Measurements from ENCODE around the gene UTS2B.

Gene UTS2B

DNA sequence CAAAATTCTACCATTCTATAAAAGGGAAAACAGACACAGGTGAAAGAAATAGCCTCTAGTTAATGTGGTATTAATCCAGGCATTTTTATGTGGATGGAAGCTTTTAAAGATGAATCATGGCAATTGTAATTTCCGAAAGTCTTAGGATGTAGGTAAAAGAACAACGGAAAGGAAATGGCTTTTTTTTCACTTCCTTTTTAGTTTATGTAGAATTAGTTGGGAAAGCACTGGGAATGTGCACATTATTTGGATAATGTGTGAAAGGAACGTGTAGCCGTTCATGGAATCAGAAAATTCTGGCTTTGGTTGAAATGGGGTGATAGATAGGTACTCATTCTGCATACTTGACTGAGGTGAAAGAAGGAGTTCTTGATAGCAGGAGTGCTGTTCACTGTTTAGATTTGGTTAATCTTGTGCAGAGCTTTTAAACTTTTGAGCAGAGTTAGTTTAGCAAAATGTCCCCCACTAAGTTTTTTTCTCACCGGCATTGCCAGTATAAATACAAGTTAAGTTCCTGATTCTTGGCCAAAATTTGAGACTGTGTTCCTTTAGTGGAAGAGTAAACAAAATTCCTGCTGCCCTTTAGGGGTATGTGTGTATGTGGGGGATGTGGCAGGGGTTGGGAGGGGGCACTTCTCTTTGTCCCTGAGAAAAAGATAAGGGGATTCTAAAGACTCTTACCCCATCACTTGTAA, 20.2 kb upstream of the UTS2B start:
- no peak for DNase-seq

DNA sequence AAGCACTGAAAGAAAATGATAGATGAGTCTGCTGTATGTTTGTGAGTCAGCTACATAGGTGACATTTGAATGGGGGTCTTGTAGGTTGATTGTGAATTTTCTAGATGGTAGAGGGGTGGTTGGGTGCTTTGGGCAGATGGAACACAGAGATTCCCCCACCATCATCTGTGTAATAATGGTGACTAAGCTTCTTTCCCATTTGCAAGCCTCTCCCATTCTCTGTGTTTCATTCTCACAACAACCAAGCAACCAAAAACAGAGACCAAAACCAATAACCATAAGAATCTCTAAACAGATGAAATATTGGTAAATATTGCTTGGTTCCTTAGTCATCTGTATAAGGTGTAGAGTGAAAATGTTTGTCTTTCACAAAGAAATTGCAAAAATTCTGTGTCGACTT, 17.8 kb upstream of the UTS2B start:
- DNase-seq, result no peak

DNA sequence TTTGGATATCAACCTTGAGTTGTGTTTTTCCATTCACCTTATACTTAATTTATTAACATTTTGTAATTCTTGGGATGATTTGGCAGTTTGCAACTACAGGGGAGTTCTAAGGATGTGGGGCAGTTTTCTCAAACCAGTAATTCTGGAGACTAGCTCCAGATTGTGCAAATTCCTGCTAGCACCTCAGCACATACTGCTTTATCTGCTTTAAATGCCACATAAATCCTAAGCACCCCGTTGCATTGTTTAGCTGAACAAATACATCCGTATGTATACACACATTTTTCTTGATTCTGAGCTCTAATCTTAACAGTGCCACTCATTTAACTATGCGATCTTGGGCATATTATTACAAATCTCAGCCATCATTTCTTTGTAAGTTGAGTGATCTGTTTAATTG, 16.9 kb upstream of the UTS2B start:
- no peak for DNase-seq

DNA sequence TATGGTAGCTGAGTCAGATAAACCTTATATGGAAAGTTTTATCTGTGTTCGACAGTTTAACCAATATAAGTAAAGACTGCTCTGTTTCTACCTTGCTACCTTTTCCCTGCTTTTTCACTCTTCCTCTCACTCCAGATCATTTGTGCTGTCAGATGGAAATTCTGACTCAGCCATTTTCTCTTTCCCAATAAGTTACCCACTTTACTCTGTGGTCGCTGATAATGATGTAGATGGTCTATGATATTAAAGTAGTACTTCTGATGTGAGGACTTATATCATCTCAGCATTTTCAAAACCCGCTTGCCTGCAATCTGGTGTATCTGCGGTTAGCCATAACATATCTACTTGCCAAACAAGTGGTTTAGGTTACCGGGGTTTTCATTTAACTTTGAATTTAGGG, 15.0 kb upstream of the UTS2B start:
- DNase-seq, result no peak

DNA sequence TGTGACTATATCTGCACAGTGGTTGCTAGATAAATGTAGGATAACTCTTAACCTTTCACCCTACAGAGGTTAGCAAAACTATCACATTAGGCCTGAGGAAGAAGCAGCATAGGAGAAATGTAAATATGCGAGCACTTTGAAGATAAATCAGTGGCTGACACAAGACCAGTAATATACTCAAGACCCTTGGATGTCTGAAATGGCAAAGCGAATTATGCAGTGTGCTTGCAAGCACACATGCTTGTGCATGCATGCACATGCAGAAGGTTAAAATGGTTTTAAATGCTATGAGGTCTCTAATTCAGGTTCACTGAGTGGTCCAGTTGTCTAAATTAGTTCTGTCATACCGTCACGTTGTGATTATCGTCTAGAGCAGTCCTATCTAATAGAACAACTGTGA, 13.6 kb upstream of the UTS2B start:
- no peak for DNase-seq

DNA sequence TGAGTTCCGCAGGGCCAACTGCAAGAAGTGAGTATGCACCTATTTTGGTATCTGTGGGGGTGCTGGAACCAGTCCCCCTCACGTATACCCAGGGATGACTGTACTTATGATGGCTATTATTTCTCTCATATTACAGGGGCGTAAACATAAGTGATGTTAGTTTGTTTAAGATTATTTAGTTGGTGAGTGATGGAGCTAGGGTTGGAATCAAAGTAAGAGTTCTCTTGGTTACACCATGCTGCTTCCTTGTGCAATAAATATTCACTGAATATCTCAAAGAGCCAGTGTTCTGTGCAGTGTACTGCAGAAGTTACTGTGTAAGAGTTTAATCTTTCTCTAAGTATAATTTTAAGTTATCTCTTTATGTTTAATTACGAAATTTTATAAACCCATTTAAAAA, 12.8 kb upstream of the UTS2B start:
- no peak for DNase-seq

DNA sequence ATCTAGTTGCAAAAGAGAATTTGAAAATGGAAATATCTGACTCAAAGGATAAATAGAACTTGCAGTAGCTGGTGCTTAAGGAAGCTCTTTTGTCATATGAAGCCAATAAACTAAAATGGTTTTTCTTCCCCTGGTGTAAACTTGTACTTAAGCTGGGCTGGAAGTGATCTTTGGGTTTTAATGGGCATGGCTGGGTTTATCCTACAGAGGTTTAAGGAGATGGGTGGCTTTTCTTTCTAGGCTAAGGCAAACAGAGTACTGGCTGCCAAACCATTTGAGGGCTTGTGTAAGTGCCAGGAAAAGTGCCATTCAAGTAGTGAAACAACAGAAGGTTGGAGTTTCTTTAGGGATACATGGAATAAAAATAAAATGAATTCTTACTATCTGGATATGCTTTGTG, 12.1 kb upstream of the UTS2B start:
- no peak for DNase-seq

DNA sequence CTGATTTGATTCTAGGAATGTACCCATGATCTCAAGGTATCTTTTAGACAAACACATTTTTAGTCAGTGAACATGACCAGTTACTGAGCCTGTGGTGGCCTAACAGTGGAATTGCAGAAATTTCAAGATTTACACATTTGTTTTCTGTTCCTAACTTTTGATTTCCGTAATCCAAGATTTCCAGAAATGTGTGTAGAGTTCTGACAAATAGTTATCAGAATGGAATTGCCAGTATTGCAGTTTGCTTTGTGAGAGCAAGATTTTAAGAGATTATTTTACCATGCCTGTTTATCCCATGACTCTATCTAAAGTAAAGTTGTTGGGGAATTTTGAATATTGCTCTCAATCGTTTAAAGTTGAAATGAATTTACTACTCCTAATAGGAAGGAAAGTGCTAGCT, 11.7 kb upstream of the UTS2B start:
- no peak for DNase-seq

DNA sequence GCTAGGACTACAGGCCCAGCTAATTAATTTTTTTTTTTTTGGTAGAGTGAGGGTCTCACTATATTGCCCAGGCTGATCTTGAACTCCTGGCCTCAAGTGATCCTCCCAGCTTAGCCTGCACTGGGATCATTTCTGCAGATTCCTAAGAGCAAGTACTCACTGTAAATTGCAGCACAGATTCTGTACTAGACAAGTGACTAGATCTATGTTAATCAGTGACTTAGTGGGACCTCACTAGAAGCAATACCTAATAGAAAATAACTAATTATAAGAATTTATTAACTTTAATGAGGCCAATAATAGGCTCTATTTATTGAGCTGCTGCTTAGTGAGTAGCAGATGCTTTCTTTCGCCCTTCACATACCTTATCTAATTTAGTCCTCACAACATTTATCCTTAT, 10.6 kb upstream of the UTS2B start:
- DNase-seq, result no peak

DNA sequence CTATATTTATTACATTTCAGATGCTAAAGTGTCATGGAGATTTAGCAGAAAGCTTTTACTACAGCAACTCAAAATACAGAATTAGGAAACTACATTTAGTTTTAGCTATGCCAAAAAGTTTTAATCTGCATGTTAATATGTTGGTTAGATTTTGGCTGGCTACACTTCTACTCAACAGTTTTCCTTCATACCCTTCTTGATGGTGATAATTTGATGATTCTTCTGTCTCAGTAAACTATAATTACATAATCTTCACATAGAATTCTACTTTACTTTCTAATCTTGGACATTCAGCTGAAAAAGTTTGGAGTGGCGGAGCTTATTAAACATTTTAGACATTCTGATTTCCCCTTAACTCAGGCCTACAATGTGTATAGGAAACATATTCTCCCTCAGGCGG, 10.0 kb upstream of the UTS2B start:
- DNase-seq, result no peak

DNA sequence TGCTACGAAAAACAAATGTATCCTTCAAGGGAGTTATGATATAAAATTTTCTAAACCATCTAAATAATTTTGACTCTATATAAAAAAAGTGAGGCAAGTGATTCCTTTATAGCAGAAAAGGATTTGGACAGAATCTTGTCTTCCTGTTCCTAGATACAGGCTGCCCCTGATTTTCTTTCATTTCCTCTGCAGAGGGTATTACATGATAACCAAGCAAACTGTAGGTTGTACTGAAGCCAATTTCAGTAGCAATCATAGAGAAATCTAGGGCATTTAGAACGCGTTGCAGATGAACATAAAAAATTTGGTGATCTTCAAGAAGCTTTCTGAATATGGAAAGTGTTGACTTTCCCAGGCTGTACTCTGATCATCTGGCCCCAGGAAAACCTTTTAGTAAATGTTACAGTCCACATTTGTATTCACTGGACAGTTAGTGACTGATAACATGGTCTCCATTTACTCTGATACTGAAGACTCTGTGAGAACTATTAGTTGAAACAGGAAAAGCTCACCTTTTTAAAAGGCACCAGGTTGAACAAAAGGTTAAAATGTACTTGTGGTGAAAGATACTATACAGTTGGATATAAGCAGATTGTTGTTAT, 9.1 kb upstream of the UTS2B start:
- DNase-seq, result no peak

DNA sequence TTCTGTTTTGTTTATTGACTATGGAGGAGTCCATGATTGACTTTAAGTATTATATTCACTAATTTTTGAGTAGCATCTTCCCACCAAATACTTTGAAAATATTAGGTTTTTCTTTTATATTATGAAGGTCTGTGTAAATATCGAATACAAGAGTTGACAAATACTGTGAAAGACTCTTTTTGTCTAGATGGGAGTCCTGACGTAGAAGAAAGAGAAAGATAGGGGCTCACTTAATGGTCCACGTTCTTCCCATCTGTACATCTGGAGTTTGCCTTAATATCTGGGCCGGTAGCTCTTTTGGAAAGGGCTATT, 7.8 kb upstream of the UTS2B start:
- DNase-seq, result no peak

DNA sequence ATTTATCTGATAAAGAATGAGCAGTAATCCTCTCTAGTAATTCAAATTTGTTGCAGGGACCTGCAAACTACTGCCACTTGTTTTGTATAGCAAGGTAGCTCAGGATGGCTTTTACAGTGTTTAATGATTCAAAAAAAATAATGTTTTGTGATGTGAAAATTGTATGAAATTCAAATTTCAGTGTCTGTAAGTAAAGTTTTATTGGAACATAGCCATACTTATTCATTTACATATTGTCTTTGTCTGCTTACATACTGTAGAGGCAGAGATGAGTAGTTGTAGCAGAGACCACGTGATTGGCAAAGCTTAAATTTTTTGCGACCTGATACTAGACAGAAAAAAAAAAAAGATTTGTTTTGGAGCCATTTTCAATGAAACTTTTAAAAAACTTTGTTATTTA, 6.5 kb upstream of the UTS2B start:
- DNase-seq, result no peak

DNA sequence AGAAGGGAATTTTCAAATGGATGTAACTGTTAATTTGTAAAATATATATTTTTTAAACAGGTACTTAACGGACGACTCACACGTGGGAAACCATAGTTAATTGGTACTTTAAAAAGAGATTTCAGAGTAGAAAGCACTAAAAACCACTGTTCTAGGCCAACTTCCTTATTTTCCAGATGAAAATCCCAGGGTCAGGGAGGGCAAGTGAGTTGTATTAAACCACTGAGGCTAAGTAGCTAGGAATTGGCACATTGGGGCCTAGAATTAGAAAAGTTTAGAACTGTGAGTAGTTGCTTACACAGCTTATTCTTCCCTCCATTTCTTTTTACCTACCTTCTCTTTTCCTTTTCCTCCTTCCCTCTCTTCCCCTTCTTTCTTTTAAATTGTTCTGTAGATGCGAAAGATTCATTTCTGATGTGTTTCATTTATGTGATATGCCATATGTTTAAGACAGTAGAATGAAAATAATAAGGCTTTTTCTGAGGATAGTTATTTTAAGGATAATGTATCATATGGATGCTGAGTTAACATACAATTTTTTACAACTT, 4.1 kb upstream of the UTS2B start:
- DNase-seq, result no peak

DNA sequence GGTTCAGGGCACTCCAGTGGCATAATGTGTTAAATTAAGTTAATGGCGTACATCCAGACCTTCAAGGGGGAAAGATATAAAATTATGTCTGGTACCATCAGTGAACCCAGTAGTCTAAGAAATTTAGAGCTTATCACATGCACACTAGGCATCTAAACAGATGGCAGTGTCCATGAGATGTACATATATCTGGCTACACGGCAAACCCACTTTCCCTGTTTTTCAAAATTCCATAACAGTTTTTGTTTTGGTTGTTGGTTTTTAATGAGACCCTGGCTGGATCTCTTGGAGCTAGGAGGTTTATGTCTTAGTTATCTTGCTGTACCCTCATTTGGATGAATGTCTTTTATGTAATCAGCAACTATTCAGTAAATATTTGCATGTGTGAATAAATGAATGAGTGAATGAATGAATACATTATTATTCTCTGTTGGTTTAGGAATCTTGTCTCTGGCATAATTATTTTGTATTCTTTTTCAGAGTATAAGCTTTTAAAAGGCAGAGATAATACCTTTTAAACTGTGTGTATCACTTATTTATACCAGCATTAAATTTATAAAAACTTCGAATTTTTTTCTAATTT, 3.1 kb upstream of the UTS2B start:
- no peak for DNase-seq

DNA sequence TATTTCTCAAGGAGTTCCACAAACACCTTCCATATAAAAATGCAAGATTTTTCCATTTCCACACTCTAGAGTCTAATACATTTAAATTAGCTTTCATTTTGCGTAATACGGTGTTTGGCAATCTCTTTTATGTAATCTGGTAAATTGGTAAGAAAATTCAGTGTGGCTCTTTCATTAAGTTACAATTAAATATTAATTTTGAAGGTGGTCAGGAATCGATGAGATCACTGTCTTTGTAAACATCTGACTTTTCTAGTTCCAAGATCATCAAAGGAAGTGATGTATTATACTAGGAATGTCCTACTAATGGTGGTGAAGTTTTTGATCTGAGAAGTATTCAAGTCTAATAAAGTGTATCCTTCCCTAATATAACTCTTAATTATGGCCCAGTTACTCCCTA, 1.1 kb upstream of the UTS2B start:
- DNase-seq, result no peak

DNA sequence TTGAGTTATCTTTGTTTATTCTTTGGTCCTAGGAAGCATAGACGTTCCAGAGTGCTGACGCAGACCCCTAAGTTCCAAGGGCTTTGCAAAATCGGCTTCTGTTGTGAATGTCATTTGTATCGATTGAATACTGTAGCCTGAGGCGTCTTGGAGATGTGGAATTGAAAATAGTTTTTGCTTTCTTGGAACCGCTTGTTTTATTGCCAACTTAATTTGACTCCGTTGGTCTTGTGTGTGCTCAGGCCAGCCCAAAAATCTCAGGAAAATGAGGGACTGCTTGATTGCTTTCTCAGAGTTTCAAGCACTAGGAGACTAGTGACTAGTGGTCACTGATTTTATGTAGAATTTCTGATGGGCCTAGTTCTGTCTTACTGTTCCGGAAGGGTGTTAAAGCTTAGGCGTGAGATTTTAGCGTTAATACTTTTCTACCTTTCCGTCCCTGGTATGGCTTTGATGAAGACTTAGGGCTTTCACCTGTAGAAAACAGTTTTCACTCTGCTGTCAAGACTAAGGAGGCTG, 263 bp upstream of the UTS2B start:
- no peak for DNase-seq

DNA sequence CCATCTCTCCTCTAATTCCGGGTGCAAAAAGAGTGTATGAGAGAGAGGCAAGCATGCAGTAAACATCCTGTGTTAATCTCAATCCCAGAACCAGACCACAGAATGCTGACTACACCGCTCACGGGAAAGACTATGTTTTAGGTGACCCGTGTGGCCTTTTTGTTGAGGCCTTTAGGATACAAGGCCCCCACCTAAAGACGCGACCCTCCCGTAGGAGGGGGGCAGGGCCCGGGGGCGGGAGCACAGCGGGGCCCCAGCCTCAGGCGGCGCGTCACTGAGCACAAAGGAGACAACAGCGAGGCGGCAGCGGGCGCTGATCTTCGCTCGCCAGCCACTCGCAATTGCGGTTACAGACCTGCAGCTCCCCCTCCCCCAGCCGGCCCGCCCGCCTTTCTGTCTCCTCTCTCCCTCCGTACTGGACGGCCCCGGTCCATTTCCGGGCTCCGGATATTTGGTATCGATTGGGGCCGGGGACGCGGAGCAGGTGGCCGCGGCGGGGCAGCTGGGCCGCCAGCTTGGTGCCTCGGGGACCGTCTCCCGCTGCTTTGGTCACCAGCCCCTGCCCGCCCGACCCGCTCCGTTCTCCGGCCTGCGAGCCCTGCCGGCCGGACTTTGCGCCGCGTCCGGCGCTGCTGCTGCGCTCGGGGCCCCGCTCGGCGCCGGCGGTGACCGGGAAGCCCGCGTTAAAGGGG, 1.2 kb downstream of the UTS2B start, which contains the start of gene CCDC50:
Gene CCDC50 (plus strand): TSS at position 433 of the 692 bp plus-strand sequence. CDS start 281 bp downstream, outside the sequence.
- DNase-seq, result no peak

DNA sequence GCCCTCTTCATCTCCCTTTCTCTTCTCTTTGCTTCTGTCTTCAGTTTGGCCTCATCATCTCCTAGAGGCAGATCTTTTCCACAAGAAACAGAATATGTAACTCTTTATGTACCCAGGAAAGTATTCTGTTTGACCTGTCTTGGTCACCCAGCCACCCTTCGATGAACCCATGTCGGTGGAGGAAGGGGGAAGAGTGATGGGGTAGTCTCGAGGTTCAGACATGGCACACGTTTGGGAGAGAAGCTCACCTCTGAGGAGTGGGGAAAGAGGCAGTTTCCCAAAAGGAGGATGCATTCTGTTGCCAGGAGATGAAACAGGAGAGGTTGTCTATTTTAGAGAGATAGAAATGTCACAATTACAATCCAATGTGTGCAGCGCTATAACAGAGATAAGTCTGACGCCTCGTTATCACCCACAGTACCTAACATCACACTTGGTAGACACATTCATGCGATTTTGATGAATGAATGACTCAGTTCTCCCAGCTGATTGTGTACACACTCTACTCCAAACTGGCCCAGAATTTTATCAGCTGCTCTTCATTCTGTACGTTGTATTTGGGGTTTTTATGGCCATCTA, 1.9 kb downstream of the UTS2B start:
- DNase-seq, result no peak

DNA sequence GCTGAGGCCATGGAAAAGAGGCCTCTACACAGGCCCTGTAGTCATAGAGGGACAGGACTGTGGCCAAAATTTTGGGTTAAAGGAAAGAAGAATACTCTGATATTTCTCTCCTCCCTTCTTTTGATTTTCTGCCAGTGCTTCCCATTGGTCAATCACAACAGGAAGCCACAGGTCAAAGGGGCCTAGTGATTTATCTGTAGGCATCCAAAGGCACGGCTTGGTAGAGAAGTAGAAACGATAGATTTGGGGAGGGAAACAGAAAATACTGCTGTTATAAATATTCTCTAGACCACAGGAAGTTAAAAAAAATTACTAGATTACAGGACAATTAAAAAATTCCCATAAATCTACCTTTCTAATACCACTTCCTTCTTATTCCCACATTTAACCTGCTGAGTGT, 2.8 kb downstream of the UTS2B start:
- no peak for DNase-seq

DNA sequence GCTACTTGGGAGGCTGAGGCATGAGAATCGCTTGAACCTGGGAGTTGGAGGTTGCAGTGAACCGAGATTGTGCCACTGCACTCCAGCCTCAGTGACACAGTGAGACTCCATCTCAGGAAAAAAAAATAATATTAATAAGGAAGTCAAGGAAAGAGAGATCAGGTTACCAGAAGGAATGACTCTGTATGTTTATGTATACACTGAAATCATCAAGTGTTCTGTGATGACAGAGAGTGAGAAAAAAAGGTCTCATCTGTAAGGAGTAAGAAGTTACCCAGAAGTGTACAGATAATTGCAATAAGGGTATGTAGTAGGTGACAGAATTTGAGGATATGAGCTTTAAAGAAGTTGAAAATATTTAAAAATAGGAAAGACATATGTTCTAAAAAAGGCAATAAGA, 5.4 kb downstream of the UTS2B start:
- no peak for DNase-seq

DNA sequence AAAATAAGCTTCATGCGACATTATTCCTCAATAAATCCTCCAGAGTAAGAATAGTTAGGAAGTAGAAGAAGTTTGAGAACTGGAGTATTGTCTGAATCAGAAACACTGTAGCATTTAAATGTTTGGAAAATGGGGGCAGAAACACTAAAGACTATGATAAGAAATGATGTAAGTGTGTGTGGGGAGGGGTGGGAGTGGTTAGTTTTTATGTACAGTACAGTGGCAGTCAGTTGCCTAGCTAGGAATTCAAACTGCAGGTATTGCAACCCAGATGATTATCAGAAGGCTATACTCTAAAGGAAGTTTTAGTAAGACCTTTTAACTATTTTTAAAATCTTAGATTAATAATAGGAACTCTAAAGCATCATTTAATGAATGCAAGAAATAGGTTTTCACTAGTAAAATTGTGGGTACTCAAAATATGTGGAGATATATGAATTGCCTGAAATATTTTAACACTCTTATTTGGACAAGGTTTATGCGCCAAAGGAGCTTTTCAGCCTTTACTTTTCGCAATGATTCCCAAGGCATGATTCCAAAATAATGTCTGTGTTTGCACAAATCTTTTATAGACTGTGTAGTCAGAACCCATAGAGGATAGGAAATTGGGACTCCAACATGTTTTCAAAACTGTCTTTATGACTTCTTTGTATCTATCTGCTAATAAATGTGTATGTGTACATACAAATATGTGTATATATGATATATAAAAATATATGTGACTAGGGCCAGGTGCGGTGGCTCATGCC, 9.1 kb downstream of the UTS2B start:
- no peak for DNase-seq

DNA sequence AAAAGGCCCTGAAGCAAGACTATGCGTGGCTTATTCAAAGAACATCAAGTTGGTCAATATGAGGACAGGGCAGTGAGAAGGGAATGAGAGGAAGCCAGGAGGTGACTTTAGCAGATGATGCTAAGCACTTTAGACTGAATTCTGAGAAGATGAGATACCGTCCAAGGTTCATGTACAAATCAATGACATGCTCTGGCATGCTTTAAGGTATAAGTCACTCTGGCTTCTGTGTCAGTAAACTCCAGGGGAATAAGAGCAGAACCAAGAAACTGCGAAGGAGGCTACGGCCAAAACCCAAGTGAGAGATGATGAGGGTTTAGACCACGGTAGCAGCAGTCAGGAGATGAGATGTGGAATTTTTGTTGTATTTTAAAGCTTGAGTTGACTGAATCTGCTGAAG, 10.0 kb downstream of the UTS2B start:
- DNase-seq, result no peak

Measured in GDM1 (cell line).